Measurements from ENCODE around the gene SLC25A30. TPM values are rescaled to one million over a fixed set of nuclear protein-coding genes. Genes with fewer than 3 reads are reported as not detected.

Gene SLC25A30
- total and polyA plus RNA-seq, 2 donors (not counting 1 experiment from before 2014, with no cell fraction given): 11.2 to 16.9 TPM

- H3K9ac ChIP-seq (ENCODE audit: low read length): no peak overlapping the region
- H3K27ac Mint-ChIP-seq: no peak overlapping the region
- WGBS (ENCODE audit: insufficient coverage): 100% methylated on average over 1 of the region's 2 CpGs
- no peak overlapping the region for H3K4me2 ChIP-seq (replicated peaks; ENCODE audit: low read depth, low read length, poor library complexity, severe bottlenecking)
- H3K9me3 ChIP-seq (ENCODE audit: control extremely low read depth in 1 of 3, control insufficient read depth in 2 of 3, insufficient read depth in 1 of 3, low read length in 2 of 3): peaks cover 0 to 10% (median 9%) of the 10 kb centered on the region in 3 donors
- H3K79me2 ChIP-seq (ENCODE audit: control insufficient read depth, insufficient read depth, low read length): no peaks in the 10 kb centered on the region
- ChIA-PET POLR2A (interaction anchor here (0.7 kb wide), 1 partner anchor 703 kb away, joined by 5 read pairs; no protein-coding TSS in a partner anchor), CTCF (no interaction called here)
- H3K4me1 ChIP-seq (ENCODE audit: control insufficient read depth in 2 of 2, insufficient read depth in 2 of 2, low read length in 2 of 2): no peaks in the 10 kb centered on the region
- no peaks in the 10 kb centered on the region for H4K20me1 ChIP-seq (ENCODE audit: control insufficient read depth, insufficient read depth, low read length, poor library complexity, severe bottlenecking)
- no peaks in the 10 kb centered on the region for H3K27me3 ChIP-seq (replicated peaks in 1 of 4; ENCODE audit: control extremely low read depth in 1 of 4, control insufficient read depth in 3 of 4, insufficient read depth in 4 of 4, low read length in 3 of 4)
- H3K27me3 Mint-ChIP-seq: peaks cover 20% of the 10 kb centered on the region
- no peak for TF ChIP-seq CTCF (IDR thresholded peaks at IDR 0.05)
- TF ChIP-seq EZH2 (IDR thresholded peaks at IDR 0.05; ENCODE audit: borderline replicate concordance, insufficient read depth, low read depth, low read length, poor library complexity, severe bottlenecking): no peak
- intact Hi-C loops (cut with micrococcal nuclease): no loop called here
- ATAC-seq (ENCODE audit: low read depth): no peak
- H3K4me3 ChIP-seq (ENCODE audit: control extremely low read depth in 1 of 5, extremely low read depth in 1 of 5, insufficient read depth in 1 of 5, low read depth in 2 of 5, low read length in 4 of 5): no peak overlapping the region
- H3K36me3 ChIP-seq (replicated peaks in 1 of 2; ENCODE audit: control extremely low read depth in 1 of 2, control insufficient read depth in 1 of 2, extremely low read depth in 1 of 2, insufficient read depth in 2 of 2, low read length in 1 of 2): no peaks in the 10 kb centered on the region
- DNase-seq: no peak
- H2AFZ ChIP-seq (ENCODE audit: insufficient read depth, low read depth, low read length, poor library complexity, severe bottlenecking): no peak overlapping the region
- peaks cover 9% of the 10 kb centered on the region for H3K9me3 Mint-ChIP-seq (ENCODE audit: insufficient read depth)
- no peak overlapping the region for H3K27ac ChIP-seq (ENCODE audit: low read length in 2 of 2)
- H3K4me1 Mint-ChIP-seq: no peaks in the 10 kb centered on the region
- H3K4me3 Mint-ChIP-seq: no peak overlapping the region
These were observed 38.2 kb upstream of the SLC25A30 start for GRCh38 chr13:45456196-45456972.

- DNase-seq (no peak), ATAC-seq (ENCODE audit: low read depth) (no peak)
- Histone ChIP-seq H3K27me3 (replicated peaks in 1 of 4; ENCODE audit: control extremely low read depth in 1 of 4, control insufficient read depth in 3 of 4, insufficient read depth in 4 of 4, low read length in 3 of 4) (no peaks in the 10 kb centered on the region), H3K9me3 (ENCODE audit: control extremely low read depth in 1 of 3, control insufficient read depth in 2 of 3, insufficient read depth in 1 of 3, low read length in 2 of 3) (peaks cover 0 to 10% (median 9%) of the 10 kb centered on the region in 3 donors), H3K4me1 (ENCODE audit: control insufficient read depth in 2 of 2, insufficient read depth in 2 of 2, low read length in 2 of 2) (no peaks in the 10 kb centered on the region), H3K79me2 (ENCODE audit: control insufficient read depth, insufficient read depth, low read length) (no peaks in the 10 kb centered on the region), H3K4me3 (ENCODE audit: control extremely low read depth in 1 of 5, extremely low read depth in 1 of 5, insufficient read depth in 1 of 5, low read depth in 2 of 5, low read length in 4 of 5) (no peak overlapping the region), H4K20me1 (ENCODE audit: control insufficient read depth, insufficient read depth, low read length, poor library complexity, severe bottlenecking) (no peaks in the 10 kb centered on the region), H3K4me2 (replicated peaks; ENCODE audit: low read depth, low read length, poor library complexity, severe bottlenecking) (no peak overlapping the region), H3K9ac (ENCODE audit: low read length) (no peak overlapping the region), H3K27ac (ENCODE audit: low read length in 2 of 2) (no peak overlapping the region), H3K36me3 (replicated peaks in 1 of 2; ENCODE audit: control extremely low read depth in 1 of 2, control insufficient read depth in 1 of 2, extremely low read depth in 1 of 2, insufficient read depth in 2 of 2, low read length in 1 of 2) (no peaks in the 10 kb centered on the region), H2AFZ (ENCODE audit: insufficient read depth, low read depth, low read length, poor library complexity, severe bottlenecking) (no peak overlapping the region)
- CTCF ChIA-PET: no interaction called here
- Mint-ChIP-seq H3K27ac (no peak overlapping the region), H3K9me3 (ENCODE audit: insufficient read depth) (peaks cover 9% of the 10 kb centered on the region), H3K4me1 (no peaks in the 10 kb centered on the region), H3K4me3 (no peak overlapping the region), H3K27me3 (peaks cover 20% of the 10 kb centered on the region)
- POLR2A ChIA-PET: no interaction called here
- no peak for TF ChIP-seq EZH2 (IDR thresholded peaks at IDR 0.05; ENCODE audit: borderline replicate concordance, insufficient read depth, low read depth, low read length, poor library complexity, severe bottlenecking)
- no peak for TF ChIP-seq CTCF (IDR thresholded peaks at IDR 0.05)
- intact Hi-C loops (cut with micrococcal nuclease): no loop called here
- 86% methylated on average over 7 of the region's 7 CpGs for WGBS (ENCODE audit: insufficient coverage)
These were observed 36.0 kb upstream of the SLC25A30 start for GRCh38 chr13:45454204-45454603.

Data from B cell (primary cell).